ENCODE results near the gene TADA3.

TADA3 gene, protein sequence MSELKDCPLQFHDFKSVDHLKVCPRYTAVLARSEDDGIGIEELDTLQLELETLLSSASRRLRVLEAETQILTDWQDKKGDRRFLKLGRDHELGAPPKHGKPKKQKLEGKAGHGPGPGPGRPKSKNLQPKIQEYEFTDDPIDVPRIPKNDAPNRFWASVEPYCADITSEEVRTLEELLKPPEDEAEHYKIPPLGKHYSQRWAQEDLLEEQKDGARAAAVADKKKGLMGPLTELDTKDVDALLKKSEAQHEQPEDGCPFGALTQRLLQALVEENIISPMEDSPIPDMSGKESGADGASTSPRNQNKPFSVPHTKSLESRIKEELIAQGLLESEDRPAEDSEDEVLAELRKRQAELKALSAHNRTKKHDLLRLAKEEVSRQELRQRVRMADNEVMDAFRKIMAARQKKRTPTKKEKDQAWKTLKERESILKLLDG

DNA sequence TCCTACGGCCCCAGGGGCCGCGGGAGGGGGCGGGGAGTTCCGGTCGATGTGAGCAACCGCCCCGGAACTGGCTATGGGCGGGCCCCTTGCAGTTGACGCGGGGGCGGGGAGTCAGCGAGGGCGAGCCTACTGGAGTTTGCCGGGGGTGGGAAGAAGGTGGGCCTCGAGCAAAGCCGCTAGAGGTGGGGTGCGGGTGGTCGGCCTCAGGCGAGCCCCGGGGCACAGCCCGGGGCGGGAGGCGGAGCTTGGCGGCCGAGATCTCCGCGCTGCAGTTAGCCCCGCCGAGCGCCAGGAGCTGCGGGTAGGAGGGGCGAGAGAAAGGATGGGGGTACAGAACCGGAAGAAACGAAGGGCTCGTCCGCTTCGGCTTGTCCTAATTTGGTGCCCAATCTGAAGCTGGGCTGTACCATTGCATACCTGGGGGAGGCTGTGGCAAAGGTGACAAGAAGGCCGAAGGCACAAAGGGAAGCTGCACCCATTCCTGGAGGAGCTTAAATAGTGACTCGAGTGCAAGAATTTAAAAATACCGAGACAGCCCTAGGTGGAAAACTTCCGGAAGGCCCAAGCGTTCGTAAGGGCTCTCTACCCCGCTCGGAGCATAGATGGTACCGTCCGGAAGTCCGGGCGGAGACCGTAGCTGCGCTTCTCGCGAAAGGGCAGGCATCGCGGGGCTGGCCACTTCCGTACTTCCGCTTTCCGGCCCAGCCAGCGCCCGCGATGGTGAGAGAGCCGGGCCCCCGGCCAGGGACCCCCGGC lies at the start of gene TADA3, which contains the start of gene ARPC4:
TADA3 (minus strand) TSS at position 69 of the 756 bp plus-strand sequence. CDS start 1,007 bp downstream, outside the sequence.
ARPC4 (plus strand) TSS at position 678 of the 756 bp plus-strand sequence; CDS start at position 718, 40 bp downstream.
- peak; percentile 85 to 98 (median 92) for DNase-seq

GRCh38 chr3:9841015-9841414 lies 48.7 kb upstream of the TADA3 start:
- DNase-seq = no peak

DNA sequence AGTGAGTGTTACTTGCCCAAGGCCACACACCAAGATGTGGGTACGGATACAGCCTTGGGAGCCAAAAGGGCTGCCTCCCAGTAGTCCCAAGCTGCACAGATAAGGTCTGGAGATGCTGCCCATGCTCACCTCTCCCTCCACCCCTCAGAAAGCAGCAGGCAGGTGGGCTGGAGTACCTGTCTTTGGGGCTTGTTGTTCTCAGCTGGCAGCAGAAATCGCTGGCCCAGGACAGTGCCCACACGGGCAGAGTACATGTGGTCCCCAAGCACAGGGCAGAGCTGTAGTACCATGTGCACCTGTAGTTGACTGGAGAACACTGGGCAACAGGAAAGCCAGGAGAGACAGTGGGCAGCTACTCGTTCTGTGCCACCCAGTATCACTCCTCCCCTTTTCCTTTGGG lies 46.6 kb upstream of the TADA3 start:
- no peak for DNase-seq

- no peak for DNase-seq
Measured at GRCh38 chr3:9837701-9838582, 45.7 kb upstream of the TADA3 start.

GRCh38 chr3:9834520-9835380 lies 42.5 kb upstream of the TADA3 start:
- no peak for DNase-seq

GRCh38 chr3:9833078-9833477 lies 40.8 kb upstream of the TADA3 start:
- DNase-seq = no peak

- no peak for DNase-seq
Measured at GRCh38 chr3:9831253-9831652, 39.0 kb upstream of the TADA3 start.

GRCh38 chr3:9828801-9829755 lies 36.8 kb upstream of the TADA3 start:
- DNase-seq = no peak

DNA sequence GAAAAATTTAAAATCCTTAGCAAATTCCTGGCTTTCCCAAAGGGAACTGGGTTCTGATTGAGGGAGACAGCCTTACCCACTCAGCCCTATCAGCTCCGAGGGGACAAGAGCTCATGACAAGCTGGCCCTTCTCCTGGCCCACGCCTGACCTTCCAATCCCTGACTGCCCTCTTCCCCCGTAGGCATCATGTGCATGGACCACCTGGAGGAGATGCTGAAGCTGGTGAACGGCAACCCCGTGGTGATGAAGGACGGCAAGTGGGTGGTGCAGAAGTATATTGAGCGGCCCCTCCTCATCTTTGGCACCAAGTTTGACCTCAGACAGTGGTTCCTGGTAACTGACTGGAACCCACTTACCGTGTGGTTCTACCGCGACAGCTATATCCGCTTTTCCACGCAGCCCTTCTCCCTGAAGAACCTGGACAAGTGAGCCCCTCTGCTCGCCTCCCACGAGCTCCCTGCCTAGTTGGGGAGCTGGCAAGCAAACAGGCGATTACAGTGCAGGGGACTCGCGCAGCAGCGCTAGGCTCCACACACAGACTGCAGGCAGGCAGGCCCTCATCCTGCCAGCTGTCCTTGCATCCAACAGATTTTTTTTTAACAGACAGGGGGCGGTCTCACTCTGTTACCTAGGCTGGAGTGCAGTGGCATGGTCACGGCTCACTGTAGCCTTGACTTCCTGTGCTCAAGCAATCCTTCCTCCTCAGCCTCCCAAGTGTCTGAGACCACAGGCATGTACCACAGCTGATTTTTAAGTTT lies 34.7 kb upstream of the TADA3 start:
- peak in 1 of 6 experiments; percentile 3 for DNase-seq

DNA sequence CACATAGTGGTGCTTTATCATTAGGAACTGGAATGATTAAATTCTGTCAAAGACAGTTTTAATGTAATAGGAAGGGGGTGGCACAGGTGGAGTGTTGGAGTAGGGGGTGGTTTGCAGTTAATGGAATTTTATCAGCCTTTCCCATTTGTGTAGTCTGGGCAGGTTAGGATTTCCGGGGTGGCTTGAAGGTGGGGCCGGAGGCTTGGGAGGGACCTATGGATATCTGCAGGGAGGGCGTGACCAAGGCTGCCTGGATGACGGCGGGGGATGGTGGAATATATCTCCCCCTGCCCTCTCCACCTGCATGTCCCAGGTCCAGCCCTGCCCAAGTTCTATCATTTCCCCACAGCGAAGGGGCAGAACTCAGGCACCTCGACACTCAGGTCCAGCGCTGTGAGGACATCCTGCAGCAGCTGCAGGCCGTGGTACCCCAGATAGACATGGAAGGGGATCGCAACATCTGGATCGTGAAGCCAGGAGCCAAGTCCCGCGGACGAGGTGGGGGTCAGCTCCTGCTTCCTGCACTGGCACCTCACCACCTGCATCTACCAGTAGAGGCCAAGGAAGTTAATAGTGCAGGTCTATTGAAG lies 33.3 kb upstream of the TADA3 start:
- no peak for DNase-seq

- no peak for DNase-seq
Measured at GRCh38 chr3:9820946-9821345, 28.7 kb upstream of the TADA3 start.

- DNase-seq = no peak
Measured at GRCh38 chr3:9820543-9820942, 28.3 kb upstream of the TADA3 start.

GRCh38 chr3:9818666-9819335 lies 26.5 kb upstream of the TADA3 start:
- DNase-seq = no peak

DNA sequence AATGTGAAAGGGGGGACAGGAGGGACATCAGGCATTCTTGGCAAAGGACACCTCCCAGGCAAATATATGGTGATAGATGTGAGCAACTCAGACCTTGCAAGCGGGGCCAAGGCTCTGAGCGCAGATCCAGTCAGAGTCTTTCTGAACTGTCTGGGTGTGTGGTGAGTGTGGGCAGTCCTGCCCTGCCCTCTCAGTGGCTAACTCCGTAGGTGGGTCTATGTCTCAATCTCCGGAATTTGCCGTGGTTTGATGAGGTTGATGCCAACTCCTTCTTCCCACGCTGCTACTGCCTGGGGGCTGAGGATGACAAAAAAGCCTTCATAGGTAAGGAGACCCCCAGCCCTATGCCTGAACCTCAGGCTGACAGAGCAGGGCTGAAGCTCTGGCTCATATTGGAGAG lies 25.2 kb upstream of the TADA3 start:
- DNase-seq = no peak

DNA sequence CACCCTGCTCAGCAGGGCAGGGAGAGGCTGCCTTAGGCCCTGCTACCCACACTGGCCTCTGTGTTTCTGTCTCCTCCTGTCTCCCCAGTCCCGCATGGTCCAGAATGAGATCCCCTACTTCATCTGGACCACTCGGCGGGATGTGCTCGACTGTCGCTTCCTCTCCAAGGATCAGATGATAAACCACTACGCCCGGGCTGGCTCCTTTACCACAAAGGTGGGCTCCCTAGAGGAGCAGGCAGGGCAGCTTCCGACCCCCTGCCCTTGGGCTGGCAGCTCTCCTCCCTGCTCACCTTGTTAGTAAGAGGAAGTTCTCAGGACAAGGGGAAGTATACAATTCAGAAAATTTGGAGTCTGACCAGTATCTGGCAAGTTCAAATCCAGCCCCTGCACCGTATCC lies 23.7 kb upstream of the TADA3 start:
- DNase-seq = no peak

DNA sequence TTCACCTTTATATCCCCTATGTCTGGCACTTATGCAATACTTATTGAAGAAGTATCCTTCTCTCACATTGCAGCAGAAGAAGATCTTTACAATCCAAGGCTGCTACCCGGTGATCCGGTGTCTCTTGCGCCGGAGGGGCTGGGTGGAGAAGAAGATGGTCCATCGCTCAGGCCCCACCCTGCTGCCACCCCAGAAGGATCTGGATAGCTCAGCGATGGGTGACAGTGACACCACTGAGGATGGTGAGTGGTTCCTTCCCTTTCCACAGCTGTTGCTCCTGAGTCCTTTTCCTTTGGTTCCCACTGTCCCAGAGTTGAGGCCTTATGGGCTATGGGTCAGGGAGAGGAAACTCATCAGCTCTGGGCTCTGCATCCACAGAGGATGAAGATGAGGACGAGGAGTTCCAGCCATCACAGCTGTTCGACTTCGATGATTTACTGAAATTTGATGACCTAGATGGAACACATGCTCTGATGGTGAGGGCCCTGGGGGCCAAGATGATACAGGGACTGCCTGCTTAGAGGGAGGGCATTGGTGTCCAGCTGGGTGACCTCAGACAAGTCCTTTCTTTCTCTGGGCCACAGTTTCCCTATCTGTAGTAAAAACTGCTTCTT lies 20.7 kb upstream of the TADA3 start:
- DNase-seq = no peak

GRCh38 chr3:9810846-9811245 lies 18.6 kb upstream of the TADA3 start:
- no peak for DNase-seq

GRCh38 chr3:9810433-9810770 lies 18.1 kb upstream of the TADA3 start:
- DNase-seq = no peak
